HCT116 (cell line): ENCODE measurements around the gene ANKRD9. TPM values are rescaled to one million over a fixed set of nuclear protein-coding genes. Genes with fewer than 3 reads are reported as not detected.

Source experiments
- ATAC-seq: fragments of 200-7000 bp; cut with Tn5 transposase; 2 replicates; pipeline ENCODE4 v1.9.1; 2020; ENCODE audit warnings: mild to moderate bottlenecking, moderate library complexity
- BruUV-seq: library from RNA; stranded (reverse); fragments of 400-500 nt; replicated peaks from 2 replicates; lab custom pipeline; 2021; lab: Mats Ljungman, UMichigan
- CTCF ChIA-PET: fragments of 300-600 bp; sonication (Branson Sonifier 250); formaldehyde crosslinking; loops from one replicate; lab custom pipeline; 2021; ENCODE audit warnings: antibody characterized with exemption; lab: Charles Lee
- POLR2A ChIA-PET: fragments of 300-600, 350-600 bp; sonication (Branson Sonifier 250); formaldehyde crosslinking; loops from one replicate; lab custom pipeline; 2021; ENCODE audit warnings: antibody characterized with exemption; lab: Charles Lee
- RAD21 ChIA-PET, 2 experiments: fragments of 300-600 bp; sonication (Branson Sonifier 250); formaldehyde crosslinking; loops; one replicate each; lab custom pipeline; 2023; ENCODE audit warnings: low total read pairs in 2 of 2; ENCODE audit not compliant: uncharacterized antibody in 2 of 2, unreplicated experiment in 2 of 2, low non-redundant PET in 1 of 2; lab: Charles Lee
- DNase-seq: peaks from one replicate; pipeline ENCODE4 v3.0.0-alpha.2; 2010; ENCODE audit warnings: low read depth, low spot score
- H2AFZ ChIP-seq: fragments of 200-600 bp; shearing (Covaris generic), sonication (generic); 2 replicates; pipeline ENCODE4 v1.6.1; 2017; ENCODE audit warnings: low read depth, mixed run types, mixed read lengths, antibody characterized with exemption, low read length; ENCODE audit not compliant: poor library complexity, severe bottlenecking
- H3K27ac ChIP-seq: 2 replicates; pipeline ENCODE4 v1.5.1; 2012; ENCODE audit warnings: low read depth, low read length
- H3K27me3 ChIP-seq: fragments of 200-600 bp; sonication (generic); 2 replicates; pipeline ENCODE4 v1.6.1; 2016; ENCODE audit warnings: mixed run types, low read length, mixed read lengths; ENCODE audit not compliant: insufficient read depth
- H3K36me3 ChIP-seq, 2 experiments: fragments of 200-500 bp in 1 of 2; fragments of 200-600 bp in 1 of 2; sonication (Bioruptor generic) in 1 of 2; sonication (generic) in 1 of 2; 2 replicates each; pipeline versions ENCODE4 v1.5.1 to v1.6.1; 2014 to 2016; ENCODE audit warnings: low read length in 2 of 2, inconsistent platforms in 1 of 2, mixed read lengths in 1 of 2, mixed run types in 1 of 2; ENCODE audit not compliant: insufficient read depth in 2 of 2, control insufficient read depth in 1 of 2
- H3K4me1 ChIP-seq, 2 experiments: fragments of 200-600 bp in 1 of 2; sonication (generic) in 1 of 2; 2 replicates each; pipeline versions ENCODE4 v1.5.1 to v1.6.1; 2012 to 2017; ENCODE audit warnings: low read length in 2 of 2, inconsistent platforms in 1 of 2, mild to moderate bottlenecking in 1 of 2, mixed read lengths in 1 of 2, mixed run types in 1 of 2, moderate library complexity in 1 of 2; ENCODE audit not compliant: insufficient read depth in 2 of 2, control insufficient read depth in 1 of 2
- H3K4me2 ChIP-seq: fragments of 200-600 bp; sonication (generic); 2 replicates; pipeline ENCODE4 v1.6.1; 2017; ENCODE audit warnings: mixed run types, low read length, mixed read lengths
- H3K4me3 ChIP-seq, 2 experiments: fragments of 200-600 bp in 1 of 2; sonication (generic) in 1 of 2; replicated peaks in 1 of 2; 2 replicates each; pipeline ENCODE4 v1.5.1; 2011 to 2016; ENCODE audit warnings: low read length in 2 of 2, control low read depth in 1 of 2, low read depth in 1 of 2, mild to moderate bottlenecking in 1 of 2, mixed read lengths in 1 of 2, mixed run types in 1 of 2
- H3K79me2 ChIP-seq: fragments of 200-600 bp; sonication (generic); 2 replicates; pipeline ENCODE4 v1.6.1; 2017; ENCODE audit warnings: mild to moderate bottlenecking, mixed run types, low read length, moderate library complexity, mixed read lengths; ENCODE audit not compliant: insufficient read depth
- H3K9ac ChIP-seq: fragments of 200-600 bp; sonication (generic); 2 replicates; pipeline ENCODE4 v1.6.1; 2016; ENCODE audit warnings: low read length, mixed read lengths
- H3K9me2 ChIP-seq: fragments of 200-600 bp; sonication (generic), shearing (Covaris generic); 2 replicates; pipeline ENCODE4 v1.6.1; 2017; ENCODE audit warnings: mixed run types, mild to moderate bottlenecking, moderate library complexity; ENCODE audit not compliant: insufficient read depth
- H3K9me3 ChIP-seq, 2 experiments: fragments of 200-500 bp in 1 of 2; fragments of 200-600 bp in 1 of 2; sonication (Bioruptor generic) in 1 of 2; sonication (generic) in 1 of 2; 2 replicates each; pipeline ENCODE4 v1.6.1; 2014 to 2017; ENCODE audit warnings: low read length in 2 of 2, mixed read lengths in 2 of 2, inconsistent platforms in 1 of 2, low read depth in 1 of 2, mild to moderate bottlenecking in 1 of 2, mixed run types in 1 of 2, moderate library complexity in 1 of 2; ENCODE audit not compliant: control insufficient read depth in 1 of 2, insufficient read depth in 1 of 2
- H4K20me1 ChIP-seq: fragments of 200-600 bp; sonication (generic), shearing (Covaris generic); 2 replicates; pipeline ENCODE4 v1.6.1; 2017; ENCODE audit warnings: mixed run types, mild to moderate bottlenecking, moderate library complexity; ENCODE audit not compliant: insufficient read depth
- ATF3 ChIP-seq: IDR thresholded peaks from 2 replicates; pipeline ENCODE4 v1.6.1; 2012
- CBX3 ChIP-seq: IDR thresholded peaks from 2 replicates; pipeline ENCODE4 v1.6.1; 2012; ENCODE audit warnings: low read depth
- CEBPB ChIP-seq: IDR thresholded peaks from 2 replicates; pipeline ENCODE4 v1.6.1; 2012; ENCODE audit warnings: low read depth
- CTCF ChIP-seq, 3 experiments: fragments of 200-600 bp in 1 of 3; sonication (generic) in 1 of 3; IDR thresholded peaks in 2 of 3; conservative IDR thresholded peaks in 1 of 3; 2 replicates each; pipeline ENCODE4 v1.5.1; 2012 to 2017; ENCODE audit warnings: low read depth in 2 of 3, low read length in 2 of 3, antibody characterized with exemption in 1 of 3, borderline replicate concordance in 1 of 3, control low read depth in 1 of 3, mild to moderate bottlenecking in 1 of 3, mixed read lengths in 1 of 3, mixed run types in 1 of 3, moderate library complexity in 1 of 3; ENCODE audit not compliant: insufficient read depth in 1 of 3
- ELF1 ChIP-seq: IDR thresholded peaks from 2 replicates; pipeline ENCODE4 v1.6.1; 2012; ENCODE audit warnings: low read depth, borderline replicate concordance
- EZH2 ChIP-seq: fragments of 200-600 bp; sonication (generic); IDR thresholded peaks from 2 replicates; pipeline ENCODE4 v1.6.1; 2017; ENCODE audit warnings: antibody characterized with exemption, mixed run types
- EZH2phosphoT487 ChIP-seq: fragments of 200-600 bp; IDR thresholded peaks from 2 replicates; pipeline ENCODE4 v1.6.1; 2018; ENCODE audit warnings: antibody characterized with exemption, borderline replicate concordance
- FOSL1 ChIP-seq: IDR thresholded peaks from 2 replicates; pipeline ENCODE4 v1.6.1; 2012; ENCODE audit warnings: low read depth
- JUND ChIP-seq: IDR thresholded peaks from 2 replicates; pipeline ENCODE4 v1.6.1; 2012
- MAX ChIP-seq: IDR thresholded peaks from 2 replicates; pipeline ENCODE4 v1.6.1; 2012
- POLR2A ChIP-seq: IDR thresholded peaks from 2 replicates; pipeline ENCODE4 v1.7.0; 2011; ENCODE audit warnings: borderline replicate concordance; ENCODE audit not compliant: insufficient read depth, insufficient read length; ENCODE audit errors: extremely low read depth
- POLR2AphosphoS5 ChIP-seq: IDR thresholded peaks from 2 replicates; pipeline ENCODE4 v1.6.1; 2011; ENCODE audit warnings: mild to moderate bottlenecking, low read depth, low read length, moderate library complexity
- RAD21 ChIP-seq: IDR thresholded peaks from 2 replicates; pipeline ENCODE4 v1.6.1; 2012; ENCODE audit warnings: low read depth, mild to moderate bottlenecking
- SP1 ChIP-seq: IDR thresholded peaks from 2 replicates; pipeline ENCODE4 v1.6.1; 2012; ENCODE audit warnings: low read depth
- SRF ChIP-seq: IDR thresholded peaks from 2 replicates; pipeline ENCODE4 v1.6.1; 2012; ENCODE audit warnings: low read depth
- TCF7L2 ChIP-seq: IDR thresholded peaks from 2 replicates; pipeline ENCODE4 v1.7.0; 2011; ENCODE audit warnings: borderline replicate concordance, inconsistent platforms; ENCODE audit not compliant: insufficient read depth, insufficient read length; ENCODE audit errors: extremely low read depth
- ZBTB33 ChIP-seq: IDR thresholded peaks from 2 replicates; pipeline ENCODE4 v1.6.1; 2011; ENCODE audit warnings: mild to moderate bottlenecking, low read length, moderate library complexity; ENCODE audit not compliant: insufficient replicate concordance; ENCODE audit errors: extremely low read depth
- ZFX ChIP-seq: fragments of 450-650 bp; IDR thresholded peaks from 2 replicates; pipeline ENCODE4 v1.6.1; 2017
- intact Hi-C: fragments of 100-400 bp; cut with micrococcal nuclease; formaldehyde crosslinking; loops from 2 replicates; pipeline ENCODE4 v1.10.0; 2022
- total RNA-seq: library from RNA; stranded (reverse); gene quantifications from one replicate; pipeline ENCODE4 v1.2.1, GENCODE V29; 2021; ENCODE audit not compliant: unreplicated experiment

Gene ANKRD9
- total RNA-seq, 1 experiment from 2014 or later, result 29.0 TPM

GRCh38 chr14:102473559-102473958, 36.0 kb downstream of the ANKRD9 start:
- H2AFZ ChIP-seq, result no peak overlapping the region
- TF ChIP-seq TCF7L2 (no peak), ATF3 (no peak), CBX3 (no peak), POLR2AphosphoS5 (no peak), EZH2 (no peak), EZH2phosphoT487 (no peak), SRF (no peak), ZFX (no peak), JUND (no peak), SP1 (no peak), ZBTB33 (no peak), CEBPB (no peak), MAX (no peak), CTCF (IDR thresholded peaks at IDR 0.05 in 2 of 3, conservative IDR thresholded peaks at IDR 0.05 in 1 of 3; ENCODE audit: borderline replicate concordance in 1 of 3, insufficient read depth in 1 of 3, low read depth in 2 of 3, low read length in 2 of 3) (no peak), ELF1 (no peak), POLR2A (no peak), FOSL1 (no peak), RAD21 (no peak)

More at GRCh38 chr14:102473559-102473958, 36.0 kb downstream of the ANKRD9 start:
- H3K27me3 ChIP-seq, result no peaks in the 10 kb centered on the region
- BruUV-seq, result no TSS peak
- H3K27ac ChIP-seq, result no peak overlapping the region
- H3K4me1 ChIP-seq, result peaks cover 0 to 6% of the 10 kb centered on the region in 2 experiments; a peak in 1 of 4 replicates
- H3K4me2 ChIP-seq, result no peak overlapping the region
- no peak overlapping the region for H3K9ac ChIP-seq
- no peak for DNase-seq
- H4K20me1 ChIP-seq, result no peaks in the 10 kb centered on the region
- ChIA-PET CTCF (no interaction called here), POLR2A (no interaction called here), RAD21 (no interaction called here)
- H3K9me3 ChIP-seq, result no peaks in the 10 kb centered on the region
- no peak for ATAC-seq
- H3K4me3 ChIP-seq, result no peak overlapping the region
- no peaks in the 10 kb centered on the region for H3K9me2 ChIP-seq
- intact Hi-C loops, result no loop called here
- no peaks in the 10 kb centered on the region for H3K79me2 ChIP-seq
- H3K36me3 ChIP-seq, result no peaks in the 10 kb centered on the region
